Adrenal gland (tissue), 5 donors: ENCODE measurements around the gene PRKACB.

ENCODE experiments used
- POLR2A ChIP-seq, 2 donors: fragments of 450-650 bp; IDR thresholded peaks; one replicate each; pipeline ENCODE4 v1.6.1; 2017; ENCODE audit warnings: antibody characterized with exemption in 2 of 2, mild to moderate bottlenecking in 2 of 2, moderate library complexity in 1 of 2
- TF ChIP-seq, protein P1 (sequence below), 6 experiments: fragments of 450-650 bp in 4 of 6; fragments of 200-600 bp in 2 of 6; sonication (generic) in 1 of 6; IDR thresholded peaks; 1 replicate in 5 of 6; 2 replicates in 1 of 6; pipeline versions ENCODE4 v1.5.1 to v1.8.0; 2016 to 2021; ENCODE audit warnings: antibody characterized with exemption in 6 of 6, mild to moderate bottlenecking in 2 of 6, moderate library complexity in 1 of 6
- donor health status: DM: no; HTN: no; CAD: no.

DNA sequence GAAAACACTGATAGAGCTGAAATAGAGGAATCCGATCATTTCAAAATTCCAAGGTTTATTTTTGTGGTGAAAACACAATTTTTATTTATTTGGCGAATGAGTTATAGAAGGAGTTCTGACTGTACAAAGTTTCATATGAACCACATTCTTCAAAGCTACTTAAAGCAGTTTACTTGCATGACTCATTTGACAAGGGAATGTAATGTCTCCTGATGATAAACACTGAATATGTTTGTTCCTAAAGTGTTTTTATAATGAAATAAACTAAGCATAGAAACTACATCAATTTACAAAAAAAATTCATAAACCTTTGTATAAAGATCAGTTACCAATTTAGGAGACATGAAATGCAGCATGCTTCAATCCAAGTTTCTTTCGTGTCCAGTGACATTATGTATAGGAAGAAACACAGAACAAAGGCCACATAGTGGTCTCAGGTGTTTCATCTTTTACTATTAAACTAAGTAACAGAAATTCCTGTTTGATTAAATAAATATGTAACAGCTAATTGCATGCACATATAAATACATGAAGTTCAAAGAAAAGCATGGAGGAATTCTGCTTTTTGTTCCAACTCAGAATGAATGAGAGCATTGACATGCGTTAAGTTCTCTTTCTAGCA lies 2.5 kb downstream of the PRKACB start:
- TF ChIP-seq, protein P1, sequence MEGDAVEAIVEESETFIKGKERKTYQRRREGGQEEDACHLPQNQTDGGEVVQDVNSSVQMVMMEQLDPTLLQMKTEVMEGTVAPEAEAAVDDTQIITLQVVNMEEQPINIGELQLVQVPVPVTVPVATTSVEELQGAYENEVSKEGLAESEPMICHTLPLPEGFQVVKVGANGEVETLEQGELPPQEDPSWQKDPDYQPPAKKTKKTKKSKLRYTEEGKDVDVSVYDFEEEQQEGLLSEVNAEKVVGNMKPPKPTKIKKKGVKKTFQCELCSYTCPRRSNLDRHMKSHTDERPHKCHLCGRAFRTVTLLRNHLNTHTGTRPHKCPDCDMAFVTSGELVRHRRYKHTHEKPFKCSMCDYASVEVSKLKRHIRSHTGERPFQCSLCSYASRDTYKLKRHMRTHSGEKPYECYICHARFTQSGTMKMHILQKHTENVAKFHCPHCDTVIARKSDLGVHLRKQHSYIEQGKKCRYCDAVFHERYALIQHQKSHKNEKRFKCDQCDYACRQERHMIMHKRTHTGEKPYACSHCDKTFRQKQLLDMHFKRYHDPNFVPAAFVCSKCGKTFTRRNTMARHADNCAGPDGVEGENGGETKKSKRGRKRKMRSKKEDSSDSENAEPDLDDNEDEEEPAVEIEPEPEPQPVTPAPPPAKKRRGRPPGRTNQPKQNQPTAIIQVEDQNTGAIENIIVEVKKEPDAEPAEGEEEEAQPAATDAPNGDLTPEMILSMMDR (IDR thresholded peaks at IDR 0.05), result no peak
- TF ChIP-seq POLR2A (IDR thresholded peaks at IDR 0.05), result no peak
